Omental fat pad (tissue), 4 donors: ENCODE data around the gene ALDH1A2. TPM values are rescaled to one million over a fixed set of nuclear protein-coding genes. Genes with fewer than 3 reads are reported as not detected.
"Not testable (repeated sequence)": the region's sequence is repeated elsewhere in the genome, so short reads cannot be mapped to it uniquely, and the experiment has no call there.

Source experiments
- ATAC-seq: fragments of 150-250 bp; one replicate; pipeline ENCODE4 v1.9.1; 2016; ENCODE audit warnings: mild to moderate bottlenecking, moderate library complexity; ENCODE audit not compliant: low FRiP score
- DNase-seq: peaks from one replicate; pipeline ENCODE4 v3.0.0-alpha.2; 2019; ENCODE audit warnings: low spot score
- total RNA-seq, 4 donors: library from RNA; depleted of rRNA; stranded (reverse); fragments of >200 nt; gene quantifications; one replicate each; pipeline ENCODE4 v1.1.0, GENCODE V29; 2016
- TF ChIP-seq, protein P1 (sequence below), 3 donors: fragments of 450-650 bp; IDR thresholded peaks; one replicate each; pipeline ENCODE4 v1.5.1; 2016 to 2017; ENCODE audit warnings: antibody characterized with exemption in 3 of 3, mild to moderate bottlenecking in 3 of 3, moderate library complexity in 2 of 3

ALDH1A2 gene
- total RNA-seq, 4 donors from 2014 or later: 16.6 to 172 (median 69.6) TPM

GRCh38 chr15:58002338-58003126 lies 63.0 kb downstream of the ALDH1A2 start:
- ATAC-seq (no peak), DNase-seq (no peak)
- TF ChIP-seq, protein P1, sequence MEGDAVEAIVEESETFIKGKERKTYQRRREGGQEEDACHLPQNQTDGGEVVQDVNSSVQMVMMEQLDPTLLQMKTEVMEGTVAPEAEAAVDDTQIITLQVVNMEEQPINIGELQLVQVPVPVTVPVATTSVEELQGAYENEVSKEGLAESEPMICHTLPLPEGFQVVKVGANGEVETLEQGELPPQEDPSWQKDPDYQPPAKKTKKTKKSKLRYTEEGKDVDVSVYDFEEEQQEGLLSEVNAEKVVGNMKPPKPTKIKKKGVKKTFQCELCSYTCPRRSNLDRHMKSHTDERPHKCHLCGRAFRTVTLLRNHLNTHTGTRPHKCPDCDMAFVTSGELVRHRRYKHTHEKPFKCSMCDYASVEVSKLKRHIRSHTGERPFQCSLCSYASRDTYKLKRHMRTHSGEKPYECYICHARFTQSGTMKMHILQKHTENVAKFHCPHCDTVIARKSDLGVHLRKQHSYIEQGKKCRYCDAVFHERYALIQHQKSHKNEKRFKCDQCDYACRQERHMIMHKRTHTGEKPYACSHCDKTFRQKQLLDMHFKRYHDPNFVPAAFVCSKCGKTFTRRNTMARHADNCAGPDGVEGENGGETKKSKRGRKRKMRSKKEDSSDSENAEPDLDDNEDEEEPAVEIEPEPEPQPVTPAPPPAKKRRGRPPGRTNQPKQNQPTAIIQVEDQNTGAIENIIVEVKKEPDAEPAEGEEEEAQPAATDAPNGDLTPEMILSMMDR (IDR thresholded peaks at IDR 0.05): no peak

- ATAC-seq, DNase-seq: not testable (repeated sequence)
Observed at GRCh38 chr15:57999699-58000098, 65.8 kb downstream of the ALDH1A2 start.

- ATAC-seq (no peak), DNase-seq (no peak)
- TF ChIP-seq, protein P1 (IDR thresholded peaks at IDR 0.05): no peak
Observed at GRCh38 chr15:57996561-57996960, 69.0 kb downstream of the ALDH1A2 start.

DNA sequence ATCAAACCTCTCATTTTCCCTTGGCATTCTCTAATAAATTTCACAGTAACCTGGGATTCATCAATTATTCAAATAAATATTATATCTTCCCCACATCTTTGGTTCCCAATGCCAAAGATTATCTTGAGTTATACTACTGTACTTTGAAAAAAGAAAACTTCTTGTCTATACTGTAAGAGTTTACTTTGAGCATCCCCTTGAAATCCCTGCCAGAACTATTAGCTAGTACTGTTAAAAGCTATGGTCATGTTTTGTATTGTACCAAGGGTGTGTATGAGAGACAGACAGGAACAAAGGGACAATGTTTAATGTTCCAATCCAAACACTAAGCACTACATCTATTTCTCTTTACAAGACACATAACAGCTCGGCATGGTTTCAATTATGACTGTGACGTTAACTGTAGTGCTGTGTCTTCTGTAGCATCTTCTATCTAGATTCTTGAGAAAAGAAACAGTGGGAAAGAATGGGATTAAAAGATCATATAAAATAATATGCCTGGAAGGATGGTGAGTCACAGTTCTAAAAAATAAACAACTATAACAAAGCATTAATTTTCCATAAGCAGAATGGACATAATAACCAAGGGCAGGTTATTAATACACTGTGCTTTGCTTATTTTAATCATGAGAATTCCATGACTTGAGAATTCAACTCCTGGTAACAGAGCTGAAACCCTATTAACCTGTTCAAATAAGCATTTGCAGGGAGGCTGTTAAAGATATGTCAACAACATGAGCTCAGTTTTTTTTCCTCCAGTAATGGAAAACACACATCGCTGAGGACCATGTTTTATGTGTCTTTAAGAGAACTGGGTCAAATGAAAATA lies 71.1 kb downstream of the ALDH1A2 start:
- TF ChIP-seq, protein P1 (IDR thresholded peaks at IDR 0.05): no peak
- ATAC-seq: no peak
- DNase-seq: no peak

DNA sequence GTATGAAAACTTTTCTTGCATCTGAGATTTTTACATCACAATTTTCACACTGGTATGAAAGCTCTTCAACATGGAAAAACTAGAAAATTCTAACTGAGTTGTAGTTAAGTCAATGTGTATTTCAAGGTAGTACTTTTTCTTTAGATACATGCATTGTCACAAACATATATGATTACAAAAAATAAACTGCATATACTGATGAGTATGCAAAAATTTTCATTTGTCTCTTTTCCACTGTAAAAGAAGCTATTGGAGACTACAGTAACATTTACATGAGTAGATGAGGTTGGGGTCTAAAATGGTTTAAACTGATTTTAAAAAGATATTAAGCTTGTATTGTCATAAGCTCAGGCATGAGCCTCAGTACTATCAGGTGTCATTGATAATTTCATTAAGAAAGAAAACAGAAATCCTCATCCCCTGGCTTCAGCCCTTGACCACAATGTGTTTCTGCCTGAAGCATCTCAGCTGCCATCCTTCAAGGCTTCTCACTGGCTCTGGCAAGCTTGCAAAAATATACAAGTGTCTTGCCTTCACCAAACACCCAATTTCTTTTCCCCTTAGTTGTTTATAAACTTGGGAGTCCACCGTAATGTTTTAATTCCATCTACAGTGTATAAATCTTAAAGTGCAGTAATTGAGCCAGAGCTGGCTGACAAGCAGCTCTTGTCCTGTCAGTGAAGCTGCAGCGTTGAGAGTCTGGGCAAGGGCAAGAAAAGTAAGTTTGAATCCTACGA lies 71.9 kb downstream of the ALDH1A2 start:
- ATAC-seq (no peak), DNase-seq (no peak)
- TF ChIP-seq, protein P1 (IDR thresholded peaks at IDR 0.05): no peak

DNA sequence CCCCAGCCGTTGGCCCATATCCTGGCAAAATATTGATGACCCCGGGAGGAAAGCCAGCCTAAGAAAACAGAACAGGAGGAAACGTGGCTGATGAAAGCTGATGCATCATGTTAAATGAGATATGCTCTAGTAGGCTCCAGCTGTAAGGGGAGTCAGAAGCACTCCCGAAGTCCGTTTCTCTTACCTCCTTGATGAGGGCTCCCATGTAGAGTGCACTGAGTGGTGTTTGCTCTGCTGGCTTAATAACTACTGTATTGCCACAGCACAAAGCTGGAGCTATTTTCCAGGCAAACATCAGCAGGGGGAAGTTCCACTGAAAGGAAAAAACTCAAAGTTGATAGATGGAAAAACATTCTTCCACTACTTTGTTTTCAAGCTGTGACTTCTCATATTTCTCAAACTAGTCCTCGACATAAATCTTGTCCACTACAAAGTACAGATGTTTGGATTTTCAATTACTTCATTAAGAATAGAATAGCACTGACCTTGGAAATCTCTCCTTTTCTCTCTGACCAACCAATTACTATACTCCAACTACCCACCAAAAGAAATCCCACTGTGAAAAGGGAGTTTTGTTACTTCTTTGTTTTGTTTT lies 72.7 kb downstream of the ALDH1A2 start:
- no peak for DNase-seq
- TF ChIP-seq, protein P1 (IDR thresholded peaks at IDR 0.05): no peak
- ATAC-seq: no peak

GRCh38 chr15:57973534-57973933 lies 92.0 kb downstream of the ALDH1A2 start:
- TF ChIP-seq, protein P1 (IDR thresholded peaks at IDR 0.05): no peak
- DNase-seq (no peak), ATAC-seq (no peak)
